ENCODE results near the gene BARD1.

GRCh38 chr2:214716811-214717560 lies 92.5 kb downstream of the BARD1 start:
- TF ChIP-seq CTCF (IDR thresholded peaks at IDR 0.05; ENCODE audit: low read length), result no peak
- TF ChIP-seq EZH2 (IDR thresholded peaks at IDR 0.05; ENCODE audit: borderline replicate concordance, low read length), result no peak

All from OCI-LY1 (cell line).